Adrenal gland (tissue), 5 donors: ENCODE results near the gene UBASH3B.

Source experiments
- POLR2A ChIP-seq, 2 donors: fragments of 450-650 bp; IDR thresholded peaks; one replicate each; pipeline ENCODE4 v1.6.1; 2017; ENCODE audit warnings: antibody characterized with exemption in 2 of 2, mild to moderate bottlenecking in 2 of 2, moderate library complexity in 1 of 2
- TF ChIP-seq, protein P1 (sequence below), 6 experiments: fragments of 450-650 bp in 4 of 6; fragments of 200-600 bp in 2 of 6; sonication (generic) in 1 of 6; IDR thresholded peaks; 1 replicate in 5 of 6; 2 replicates in 1 of 6; pipeline versions ENCODE4 v1.5.1 to v1.8.0; 2016 to 2021; ENCODE audit warnings: antibody characterized with exemption in 6 of 6, mild to moderate bottlenecking in 2 of 6, moderate library complexity in 1 of 6
- donor health status: DM: no; HTN: no; CAD: no.

DNA sequence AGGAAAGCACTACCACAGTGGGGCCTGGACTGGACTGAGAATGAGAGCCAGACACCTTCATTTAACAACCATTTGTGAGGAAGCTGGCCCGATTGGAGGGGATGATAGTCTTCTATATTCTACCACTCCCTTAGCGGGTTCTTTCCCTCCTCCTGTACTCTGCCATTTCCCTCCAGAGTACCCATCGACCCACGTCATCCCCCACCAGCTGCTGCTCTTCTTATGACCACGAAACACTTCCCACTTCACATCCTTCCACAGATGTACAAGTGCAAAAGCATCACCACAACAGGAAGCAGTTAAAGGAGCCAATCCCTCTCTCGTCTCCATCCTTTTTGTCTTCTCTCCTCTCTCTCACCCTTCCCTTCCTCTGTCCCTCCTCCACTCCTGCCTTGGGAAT, 18.0 kb upstream of the UBASH3B start:
- TF ChIP-seq, protein P1, sequence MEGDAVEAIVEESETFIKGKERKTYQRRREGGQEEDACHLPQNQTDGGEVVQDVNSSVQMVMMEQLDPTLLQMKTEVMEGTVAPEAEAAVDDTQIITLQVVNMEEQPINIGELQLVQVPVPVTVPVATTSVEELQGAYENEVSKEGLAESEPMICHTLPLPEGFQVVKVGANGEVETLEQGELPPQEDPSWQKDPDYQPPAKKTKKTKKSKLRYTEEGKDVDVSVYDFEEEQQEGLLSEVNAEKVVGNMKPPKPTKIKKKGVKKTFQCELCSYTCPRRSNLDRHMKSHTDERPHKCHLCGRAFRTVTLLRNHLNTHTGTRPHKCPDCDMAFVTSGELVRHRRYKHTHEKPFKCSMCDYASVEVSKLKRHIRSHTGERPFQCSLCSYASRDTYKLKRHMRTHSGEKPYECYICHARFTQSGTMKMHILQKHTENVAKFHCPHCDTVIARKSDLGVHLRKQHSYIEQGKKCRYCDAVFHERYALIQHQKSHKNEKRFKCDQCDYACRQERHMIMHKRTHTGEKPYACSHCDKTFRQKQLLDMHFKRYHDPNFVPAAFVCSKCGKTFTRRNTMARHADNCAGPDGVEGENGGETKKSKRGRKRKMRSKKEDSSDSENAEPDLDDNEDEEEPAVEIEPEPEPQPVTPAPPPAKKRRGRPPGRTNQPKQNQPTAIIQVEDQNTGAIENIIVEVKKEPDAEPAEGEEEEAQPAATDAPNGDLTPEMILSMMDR (IDR thresholded peaks at IDR 0.05) = no peak
- no peak for TF ChIP-seq POLR2A (IDR thresholded peaks at IDR 0.05)
